Stimulated activated CD8-positive, alpha-beta memory T cell treated with anti-CD3 and anti-CD28 coated beads, Interleukin-4, amount 100 ng/mL, for 48 hours (primary cell): ENCODE results near the gene ATP11B.
"Not testable (repeated sequence)": the region's sequence is repeated elsewhere in the genome, so short reads cannot be mapped to it uniquely, and the experiment has no call there.

Experiments
- DNase-seq: peaks from one replicate; pipeline ENCODE4 v3.0.0-alpha.2; 2020

Gene ATP11B

GRCh38 chr3:182796310-182796709 lies 3.0 kb downstream of the ATP11B start:
- no peak for DNase-seq

- DNase-seq, result no peak
Observed at GRCh38 chr3:182797876-182798275, 4.6 kb downstream of the ATP11B start.

- not testable (repeated sequence) for DNase-seq
Observed at GRCh38 chr3:182799143-182799542, 5.8 kb downstream of the ATP11B start.

GRCh38 chr3:182800508-182800907 lies 7.2 kb downstream of the ATP11B start:
- DNase-seq, result no peak

GRCh38 chr3:182802413-182803390 lies 9.4 kb downstream of the ATP11B start:
- DNase-seq, result no peak

- DNase-seq, result no peak
Observed at GRCh38 chr3:182803596-182803995, 10.3 kb downstream of the ATP11B start.

GRCh38 chr3:182807061-182807460 lies 13.8 kb downstream of the ATP11B start:
- no peak for DNase-seq

GRCh38 chr3:182808041-182808770 lies 14.9 kb downstream of the ATP11B start:
- no peak for DNase-seq

- no peak for DNase-seq
Observed at GRCh38 chr3:182809531-182809930, 16.2 kb downstream of the ATP11B start.

GRCh38 chr3:182810574-182811268 lies 17.4 kb downstream of the ATP11B start:
- no peak for DNase-seq

- no peak for DNase-seq
Observed at GRCh38 chr3:182811269-182811596, 17.9 kb downstream of the ATP11B start.

GRCh38 chr3:182812123-182812522 lies 18.8 kb downstream of the ATP11B start:
- DNase-seq, result no peak

- no peak for DNase-seq
Observed at GRCh38 chr3:182814419-182815062, 21.2 kb downstream of the ATP11B start.

- DNase-seq, result no peak
Observed at GRCh38 chr3:182816181-182816580, 22.9 kb downstream of the ATP11B start.

- no peak for DNase-seq
Observed at GRCh38 chr3:182818296-182818978, 25.1 kb downstream of the ATP11B start.

GRCh38 chr3:182821221-182821981 lies 28.1 kb downstream of the ATP11B start:
- no peak for DNase-seq

GRCh38 chr3:182822260-182822659 lies 29.0 kb downstream of the ATP11B start:
- not testable (repeated sequence) for DNase-seq

- no peak for DNase-seq
Observed at GRCh38 chr3:182824957-182825356, 31.7 kb downstream of the ATP11B start.

GRCh38 chr3:182829761-182830405 lies 36.6 kb downstream of the ATP11B start:
- no peak for DNase-seq

- DNase-seq, result no peak
Observed at GRCh38 chr3:182837855-182838454, 44.7 kb downstream of the ATP11B start.

GRCh38 chr3:182843478-182843877 lies 50.2 kb downstream of the ATP11B start:
- DNase-seq, result no peak
